Brain microvascular endothelial cell (primary cell): ENCODE results near the gene SPCS1.
A peak's percentile ranks its signal among the peaks of the same experiment; 100 is the strongest.

Experiments used
- DNase-seq: peaks from one replicate; pipeline ENCODE4 v3.0.0-alpha.2; 2020
- H3K27ac ChIP-seq: fragments of 250-450 bp; sonication (Bioruptor Pico); 2 replicates; pipeline ENCODE4 v1.5.1; 2020; ENCODE audit warnings: mild to moderate bottlenecking, moderate library complexity
- H3K27me3 ChIP-seq: fragments of 250-450 bp; sonication (Bioruptor Pico); replicated peaks from 2 replicates; pipeline ENCODE4 v1.5.1; 2020; ENCODE audit warnings: mild to moderate bottlenecking
- H3K36me3 ChIP-seq: fragments of 250-450 bp; sonication (Bioruptor Pico); replicated peaks from 2 replicates; pipeline ENCODE4 v1.5.1; 2020; ENCODE audit warnings: mild to moderate bottlenecking
- H3K4me3 ChIP-seq: 2 replicates; pipeline ENCODE4 v1.5.1; 2011; ENCODE audit warnings: low read depth, mild to moderate bottlenecking, control low read depth, low read length, moderate library complexity
- CTCF ChIP-seq: IDR thresholded peaks from 2 replicates; pipeline ENCODE4 v1.5.1; 2011; ENCODE audit warnings: low read depth, mild to moderate bottlenecking, moderate library complexity, low read length, control low read depth, inconsistent platforms; ENCODE audit errors: missing control alignments
- in situ Hi-C: cut with HindIII; loops from 2 replicates; pipeline ENCODE4 v1.10.0; 2017; ENCODE audit warnings: low sequenced_read_pairs, low pct_ligation_motif_present

The SPCS1 gene

GRCh38 chr3:52678265-52679198, 27.4 kb upstream of the SPCS1 start:
- H3K27ac ChIP-seq = no peak overlapping the region
- in situ Hi-C loops = no loop called here
- no peak for TF ChIP-seq CTCF
- peaks cover 39% of the 10 kb centered on the region for H3K36me3 ChIP-seq
- H3K27me3 ChIP-seq = no peaks in the 10 kb centered on the region
- no peak for DNase-seq
- no peak overlapping the region for H3K4me3 ChIP-seq

GRCh38 chr3:52679199-52679538, 26.7 kb upstream of the SPCS1 start:
- Histone ChIP-seq H3K27ac (no peak overlapping the region), H3K27me3 (no peaks in the 10 kb centered on the region), H3K4me3 (no peak overlapping the region), H3K36me3 (peaks cover 39% of the 10 kb centered on the region)
- no peak for TF ChIP-seq CTCF
- in situ Hi-C loops = no loop called here
- DNase-seq = no peak

DNA sequence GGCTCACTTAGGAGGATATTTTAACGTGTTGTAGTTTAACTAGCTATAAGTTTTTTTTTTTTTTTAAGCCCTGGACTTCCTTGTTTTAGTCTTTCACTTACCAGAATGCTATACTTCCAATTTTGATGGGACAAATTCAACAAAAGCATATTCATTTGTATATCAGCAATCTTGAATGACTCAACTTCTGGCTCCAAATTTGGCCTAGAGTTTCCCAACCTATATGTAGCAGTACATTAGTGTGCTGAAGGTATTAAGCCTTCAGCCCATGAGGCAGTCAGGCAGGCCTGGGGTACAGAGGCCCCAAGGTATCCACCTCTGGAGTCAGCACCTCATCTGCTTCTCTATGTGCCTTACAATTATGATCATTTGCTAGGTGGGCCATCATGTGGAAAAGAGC, 26.1 kb upstream of the SPCS1 start:
- no peak for TF ChIP-seq CTCF
- Histone ChIP-seq H3K36me3 (peaks cover 38% of the 10 kb centered on the region), H3K27me3 (no peaks in the 10 kb centered on the region), H3K27ac (no peak overlapping the region), H3K4me3 (no peak overlapping the region)
- no peak for DNase-seq
- in situ Hi-C loops = no loop called here

DNA sequence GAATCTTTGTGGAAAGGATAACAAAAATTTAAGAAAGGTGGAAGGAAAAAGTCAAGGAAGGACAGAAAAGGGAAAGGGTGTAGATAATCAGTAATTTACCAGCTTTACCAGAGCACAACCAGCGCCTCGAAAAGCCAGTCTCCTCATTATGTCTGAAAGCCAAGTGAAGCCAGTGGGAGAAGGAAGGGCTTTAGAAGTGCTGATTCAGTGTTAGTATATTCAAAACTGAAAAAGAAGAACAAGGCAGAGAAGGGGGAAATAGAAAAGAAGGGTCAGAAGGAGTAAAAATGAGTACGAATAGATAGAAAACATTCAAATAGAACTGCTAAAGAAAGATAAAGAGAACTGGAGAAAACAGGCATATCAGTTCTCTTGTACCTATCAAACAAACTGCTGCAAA, 24.3 kb upstream of the SPCS1 start:
- DNase-seq = no peak
- H3K4me3 ChIP-seq = no peak overlapping the region
- no peak for TF ChIP-seq CTCF
- in situ Hi-C loops = no loop called here
- no peaks in the 10 kb centered on the region for H3K27me3 ChIP-seq
- peak overlapping the region; percentile 54 for H3K27ac ChIP-seq
- peaks cover 32% of the 10 kb centered on the region for H3K36me3 ChIP-seq

DNA sequence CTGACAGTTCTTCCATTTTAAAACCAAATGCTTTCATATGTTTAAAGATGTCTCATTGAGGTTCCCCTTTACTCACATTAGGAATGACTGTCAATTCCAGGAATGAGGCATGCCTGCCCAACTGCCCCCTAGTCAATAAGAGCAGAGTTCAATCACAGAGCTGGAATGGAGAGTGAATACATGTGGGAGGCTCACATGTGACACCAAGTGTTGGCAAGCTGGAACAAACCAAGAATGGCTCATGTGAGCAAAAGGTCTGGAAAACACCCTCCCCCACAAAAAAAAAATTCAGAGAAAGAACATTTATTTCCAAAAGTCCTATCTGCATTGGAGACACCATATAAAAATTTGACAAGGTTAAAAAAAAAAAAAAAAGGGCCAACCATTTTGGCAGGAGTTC, 23.9 kb upstream of the SPCS1 start:
- H3K4me3 ChIP-seq = no peak overlapping the region
- peak; percentile 74 for DNase-seq
- H3K27me3 ChIP-seq = no peaks in the 10 kb centered on the region
- TF ChIP-seq CTCF = peak; percentile 52
- H3K27ac ChIP-seq = peak overlapping the region; percentile 54
- in situ Hi-C loops = no loop called here
- peaks cover 28% of the 10 kb centered on the region for H3K36me3 ChIP-seq

DNA sequence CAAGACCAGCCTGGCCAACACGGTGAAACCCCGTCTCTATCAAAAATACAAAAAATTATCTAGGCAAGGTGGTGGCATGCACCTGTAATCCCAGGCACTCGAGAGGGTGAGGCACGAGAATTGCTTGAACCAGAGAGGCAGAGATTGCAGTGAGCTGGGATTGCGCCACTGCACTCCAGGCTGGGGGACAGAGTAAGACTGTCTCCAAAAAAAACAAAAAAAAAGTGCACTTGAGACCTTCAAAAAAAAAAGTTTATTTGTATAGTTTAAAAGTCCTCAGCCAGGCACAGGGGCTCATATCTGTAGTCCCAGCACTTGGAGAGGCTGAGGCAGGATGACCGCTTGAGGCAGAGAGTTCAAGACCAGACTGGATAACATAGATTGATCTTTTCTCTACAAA, 22.3 kb upstream of the SPCS1 start:
- H3K4me3 ChIP-seq = no peak overlapping the region
- peaks cover 30% of the 10 kb centered on the region for H3K36me3 ChIP-seq
- in situ Hi-C loops = no loop called here
- no peaks in the 10 kb centered on the region for H3K27me3 ChIP-seq
- no peak for DNase-seq
- H3K27ac ChIP-seq = no peak overlapping the region
- no peak for TF ChIP-seq CTCF
